Mesodermal cell (in vitro differentiated cells): Measurements from ENCODE around the gene AQP1. TPM values are rescaled to one million over a fixed set of nuclear protein-coding genes. Genes with fewer than 3 reads are reported as not detected.

Source experiments
- H3K27ac ChIP-seq: 2 replicates; pipeline ENCODE4 v1.7.0; 2013; ENCODE audit warnings: mild to moderate bottlenecking, low read depth, low read length, moderate library complexity; ENCODE audit not compliant: severe bottlenecking
- H3K36me3 ChIP-seq: 2 replicates; pipeline ENCODE4 v1.7.1; 2013; ENCODE audit warnings: mild to moderate bottlenecking, low read length, moderate library complexity; ENCODE audit not compliant: control insufficient read depth, insufficient read depth
- H3K4me1 ChIP-seq: one replicate; pipeline ENCODE4 v1.7.1; 2013; ENCODE audit warnings: mild to moderate bottlenecking, low read length; ENCODE audit not compliant: insufficient read depth, control insufficient read depth, poor library complexity, severe bottlenecking
- H3K4me3 ChIP-seq: 2 replicates; pipeline ENCODE4 v1.7.0; 2013; ENCODE audit warnings: low read length, control low read depth, mild to moderate bottlenecking; ENCODE audit not compliant: insufficient read depth, poor library complexity, severe bottlenecking; ENCODE audit errors: extremely low read depth
- H3K9me3 ChIP-seq: 2 replicates; pipeline ENCODE4 v1.7.1; 2013; ENCODE audit warnings: mild to moderate bottlenecking, low read length, moderate library complexity; ENCODE audit not compliant: control insufficient read depth
- WGBS, 2 experiments: methylation state at CpG; one replicate each; pipeline ENCODE4 v1.1.5; 2013; ENCODE audit warnings: missing lambda C conversion rate in 2 of 2; ENCODE audit not compliant: insufficient coverage in 2 of 2; 5-methylcytosine and 5-hydroxymethylcytosine counted together
- polyA plus RNA-seq, 2 experiments: library from polyadenylated mRNA; stranded (reverse); fragments of 50-300 nt; gene quantifications; one replicate each; pipeline ENCODE4 v1.2.3, GENCODE V29; 2013

AQP1 gene
- polyA plus RNA-seq (2013, experiment 1 of 2) = 18.6 TPM
- polyA plus RNA-seq (2013, experiment 2 of 2) = 27.3 TPM

DNA sequence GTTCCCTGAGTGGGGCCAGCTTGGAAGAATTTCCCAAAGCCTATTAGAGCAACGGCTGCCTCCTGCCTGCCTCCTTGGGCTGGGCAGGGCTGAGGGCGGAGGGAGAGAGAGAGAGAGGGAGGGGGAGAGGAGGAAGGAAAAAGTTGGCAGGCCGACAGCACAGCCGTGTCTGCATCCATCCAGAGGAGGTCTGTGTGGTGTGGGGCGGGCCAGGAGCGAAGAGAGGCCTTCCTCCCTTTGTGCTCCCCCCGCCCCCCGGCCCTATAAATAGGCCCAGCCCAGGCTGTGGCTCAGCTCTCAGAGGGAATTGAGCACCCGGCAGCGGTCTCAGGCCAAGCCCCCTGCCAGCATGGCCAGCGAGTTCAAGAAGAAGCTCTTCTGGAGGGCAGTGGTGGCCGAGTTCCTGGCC, at the start of gene AQP1:
Gene AQP1 (plus strand): TSS at position 293 of the 409 bp plus-strand sequence. CDS start 57 bp downstream, at position 350.
- no peak within 1 kb of the TSS for H3K27ac ChIP-seq
- H3K9me3 ChIP-seq = no peaks in the 10 kb centered on the region
- peaks cover 40% of the 10 kb centered on the region for H3K4me1 ChIP-seq
- H3K4me3 ChIP-seq = no peak within 1 kb of the TSS
- WGBS, 2 experiments = 69 to 71% methylated on average over 5 to 11 of the region's 12 CpGs
- H3K36me3 ChIP-seq = no peaks in the 10 kb centered on the region

- no peaks in the 10 kb centered on the region for H3K36me3 ChIP-seq
Observed at GRCh38 chr7:30862995-30863705, 48.5 kb upstream of the AQP1 start.

DNA sequence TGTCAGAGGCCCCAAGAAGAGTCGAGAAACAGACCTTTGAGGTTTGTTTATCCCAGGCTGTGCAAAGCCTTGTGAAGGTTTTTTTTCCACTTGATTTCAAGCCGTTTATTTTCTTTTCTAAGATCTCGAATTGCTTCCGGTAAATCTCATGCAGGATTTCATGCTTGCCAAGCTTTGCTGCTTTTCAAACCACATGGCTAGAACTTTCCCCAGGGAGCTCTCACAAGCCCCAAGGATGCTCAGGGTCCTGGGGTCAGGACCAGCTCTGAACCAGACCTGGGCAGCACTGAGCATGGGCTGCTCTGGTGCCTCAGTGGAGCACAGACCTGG, 48.0 kb upstream of the AQP1 start:
- Histone ChIP-seq H3K36me3 (no peaks in the 10 kb centered on the region), H3K27ac (no peak overlapping the region), H3K4me1 (no peaks in the 10 kb centered on the region), H3K9me3 (no peaks in the 10 kb centered on the region), H3K4me3 (no peak overlapping the region)
- WGBS, 2 experiments = 85 to 96% methylated on average over 4 of the region's 4 CpGs

More at GRCh38 chr7:30862995-30863705, 48.5 kb upstream of the AQP1 start:
- no peaks in the 10 kb centered on the region for H3K9me3 ChIP-seq
- no peaks in the 10 kb centered on the region for H3K4me1 ChIP-seq
- H3K27ac ChIP-seq = no peak overlapping the region
- H3K4me3 ChIP-seq = no peak overlapping the region
- 89 to 99% methylated on average over 8 of the region's 9 CpGs for WGBS, 2 experiments

DNA sequence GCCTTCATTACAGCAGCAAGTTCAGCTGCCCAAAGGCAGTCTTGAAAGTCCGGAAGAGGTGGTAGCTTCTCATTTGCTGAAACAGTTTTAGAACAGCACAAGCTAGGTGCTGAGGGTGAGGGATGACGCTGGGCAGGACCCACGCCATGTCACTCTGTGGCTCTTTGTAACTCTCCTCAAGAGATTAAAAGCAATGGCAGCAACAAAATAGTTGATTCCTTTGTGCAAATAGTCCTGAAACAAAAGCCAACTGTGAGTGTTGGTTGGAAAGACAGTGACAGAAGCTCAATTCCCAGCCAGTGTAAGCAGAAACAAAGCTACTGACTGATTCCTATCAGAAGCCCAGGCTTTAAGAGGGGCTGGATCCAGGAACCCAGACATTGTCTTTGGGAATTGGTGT, 47.6 kb upstream of the AQP1 start:
- Histone ChIP-seq H3K4me3 (no peak overlapping the region), H3K9me3 (no peaks in the 10 kb centered on the region), H3K27ac (no peak overlapping the region), H3K4me1 (no peaks in the 10 kb centered on the region), H3K36me3 (no peaks in the 10 kb centered on the region)
- 91 to 97% methylated on average over 3 of the region's 3 CpGs for WGBS, 2 experiments

DNA sequence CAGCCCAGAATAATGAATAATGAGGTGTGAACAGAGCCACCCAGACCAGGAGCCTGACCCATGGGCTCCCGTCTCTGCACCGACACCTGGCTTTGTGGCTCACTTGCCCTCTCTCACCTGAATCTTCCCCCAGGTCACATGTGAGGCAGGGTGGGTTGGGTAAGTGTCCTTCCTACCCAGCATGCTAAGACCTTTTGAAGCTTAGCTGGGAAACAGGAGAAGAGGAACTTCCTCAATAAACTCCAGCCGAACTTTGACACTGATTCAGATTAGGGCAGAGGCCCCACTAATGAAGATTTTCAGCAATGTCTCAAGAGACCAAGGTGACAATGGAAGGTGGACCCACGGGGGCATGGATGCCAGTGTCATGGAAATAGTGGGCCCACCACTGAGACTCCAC, 46.6 kb upstream of the AQP1 start:
- Histone ChIP-seq H3K9me3 (no peaks in the 10 kb centered on the region), H3K27ac (no peak overlapping the region), H3K4me3 (no peak overlapping the region), H3K4me1 (peaks cover 2% of the 10 kb centered on the region), H3K36me3 (no peaks in the 10 kb centered on the region)
- 80 to 96% methylated on average over 2 to 4 of the region's 4 CpGs for WGBS, 2 experiments

DNA sequence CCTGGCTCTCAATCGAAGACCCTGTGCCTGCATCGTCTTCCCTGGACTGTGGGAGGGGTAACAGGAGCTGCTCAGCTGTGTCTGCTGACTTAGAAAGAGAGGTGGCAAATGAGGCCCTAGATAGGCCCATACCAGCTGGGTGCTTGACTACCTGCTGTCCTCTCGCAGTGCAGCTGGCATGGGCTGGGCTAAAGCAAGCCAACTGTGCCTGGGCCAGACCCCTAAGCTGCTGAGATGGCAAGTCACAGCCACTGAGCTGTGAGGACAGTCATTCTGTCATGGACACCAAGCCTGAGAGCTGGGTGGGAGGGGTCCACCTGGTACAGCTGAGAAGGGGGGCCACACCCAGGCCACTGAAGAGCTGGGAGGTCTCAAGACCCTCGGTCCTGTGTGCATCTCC, 45.8 kb upstream of the AQP1 start:
- H3K4me1 ChIP-seq = peaks cover 6% of the 10 kb centered on the region
- WGBS, 2 experiments = 85 to 94% methylated on average over 3 to 4 of the region's 4 CpGs
- no peak overlapping the region for H3K4me3 ChIP-seq
- H3K27ac ChIP-seq = no peak overlapping the region
- no peaks in the 10 kb centered on the region for H3K36me3 ChIP-seq
- no peaks in the 10 kb centered on the region for H3K9me3 ChIP-seq

DNA sequence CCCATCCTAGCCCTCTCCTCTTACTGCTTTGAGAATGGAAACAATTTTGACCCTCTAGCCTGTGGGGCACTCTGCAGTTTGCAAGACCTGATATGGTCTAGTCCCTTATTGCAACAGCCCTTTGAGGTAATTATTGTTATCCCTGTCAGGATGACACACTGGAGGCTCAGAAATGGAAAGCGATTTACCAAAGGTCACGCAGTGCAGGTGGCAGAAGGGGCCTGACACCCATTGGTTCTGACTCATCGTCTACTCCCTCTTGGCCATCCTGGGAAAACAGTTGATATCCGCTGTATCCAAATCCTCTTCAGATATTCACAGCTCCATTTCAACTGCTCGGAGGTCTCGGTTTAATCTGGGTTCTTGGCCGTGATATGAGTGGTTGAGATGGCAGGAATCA, 44.7 kb upstream of the AQP1 start:
- Histone ChIP-seq H3K36me3 (no peaks in the 10 kb centered on the region), H3K9me3 (no peaks in the 10 kb centered on the region), H3K4me1 (peaks cover 6% of the 10 kb centered on the region), H3K27ac (no peak overlapping the region), H3K4me3 (no peak overlapping the region)
- WGBS, 2 experiments = 86 to 90% methylated on average over 3 of the region's 7 CpGs

DNA sequence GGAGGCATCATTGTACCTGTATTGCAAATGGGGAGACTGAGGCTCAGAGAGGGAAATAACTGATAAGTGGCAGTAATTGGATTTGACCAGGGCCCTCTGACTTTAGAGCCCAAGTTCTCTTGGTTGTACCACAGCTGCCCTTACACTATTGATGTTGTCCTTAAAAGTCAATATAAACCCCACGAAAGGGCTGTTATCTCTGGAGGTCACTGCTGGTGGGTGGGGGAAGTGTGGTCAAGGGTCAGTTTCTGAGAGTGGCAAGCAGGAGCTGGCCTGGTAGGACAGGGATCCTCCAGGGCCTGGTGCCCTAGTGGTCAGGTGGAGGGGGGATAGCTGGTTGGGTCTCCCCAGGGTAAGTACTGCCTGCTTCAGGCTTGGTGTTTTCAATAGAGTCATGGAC, 44.2 kb upstream of the AQP1 start:
- 100% methylated on average over 1 of the region's 1 CpG for WGBS, 2 experiments
- H3K9me3 ChIP-seq = no peaks in the 10 kb centered on the region
- H3K36me3 ChIP-seq = no peaks in the 10 kb centered on the region
- no peak overlapping the region for H3K4me3 ChIP-seq
- no peak overlapping the region for H3K27ac ChIP-seq
- H3K4me1 ChIP-seq = peaks cover 6% of the 10 kb centered on the region

DNA sequence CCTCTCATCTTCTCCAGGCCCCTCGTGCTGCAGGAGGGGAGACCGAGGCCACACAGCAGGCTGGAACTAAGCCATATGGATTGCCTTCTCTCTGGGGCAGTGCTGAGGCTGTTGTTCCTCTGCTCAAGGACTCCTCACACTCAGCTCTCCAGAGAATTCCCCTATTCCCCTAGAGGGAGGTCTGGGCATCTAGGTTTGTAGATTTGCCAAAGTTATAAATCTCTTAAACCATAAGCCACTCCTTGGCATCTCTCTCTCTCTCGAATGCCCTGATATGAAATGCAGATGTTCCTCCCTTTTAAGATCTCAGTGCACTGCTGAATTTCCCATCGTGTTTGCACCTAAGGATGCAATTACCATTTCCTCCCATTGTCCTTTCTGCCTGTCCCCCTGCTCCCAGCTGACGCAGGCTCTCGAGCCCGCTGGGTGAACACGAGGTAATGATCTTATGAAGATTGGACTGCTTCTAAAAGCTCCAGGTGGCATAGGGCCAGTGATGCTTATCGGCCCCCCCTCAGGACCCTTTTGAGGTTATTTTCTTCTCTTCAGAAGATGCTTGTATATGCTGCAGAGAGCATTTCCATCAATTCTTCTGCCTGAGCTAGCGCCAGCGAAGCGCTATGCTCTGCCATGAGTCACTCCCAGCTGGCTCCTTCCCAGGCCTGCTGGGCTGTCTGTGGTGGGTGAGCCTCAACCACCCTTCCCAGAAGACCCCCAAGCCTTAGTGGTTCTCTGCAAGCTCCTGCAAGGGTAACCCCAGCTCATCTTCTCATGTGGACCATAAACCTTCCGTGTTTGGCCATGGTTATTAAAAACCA, 41.6 kb upstream of the AQP1 start:
- Histone ChIP-seq H3K27ac (no peak overlapping the region), H3K36me3 (no peaks in the 10 kb centered on the region), H3K9me3 (no peaks in the 10 kb centered on the region), H3K4me3 (no peak overlapping the region), H3K4me1 (peaks cover 6% of the 10 kb centered on the region)
- WGBS, 2 experiments = 84 to 88% methylated on average over 6 to 10 of the region's 13 CpGs

- no peaks in the 10 kb centered on the region for H3K36me3 ChIP-seq
- 66 to 80% methylated on average over 5 to 6 of the region's 10 CpGs for WGBS, 2 experiments
- H3K27ac ChIP-seq = no peak overlapping the region
- peaks cover 6% of the 10 kb centered on the region for H3K4me1 ChIP-seq
- H3K4me3 ChIP-seq = no peak overlapping the region
- H3K9me3 ChIP-seq = no peaks in the 10 kb centered on the region
Observed at GRCh38 chr7:30870821-30871518, 40.7 kb upstream of the AQP1 start.
